GM12892 (cell line): ENCODE results near the gene BRAP.

Source experiments
- POLR2A ChIP-seq: IDR thresholded peaks from 2 replicates; pipeline ENCODE4 v1.6.1; 2011; ENCODE audit warnings: low read depth, low read length, control low read depth
- POLR2AphosphoS5 ChIP-seq: IDR thresholded peaks from 2 replicates; pipeline ENCODE4 v1.6.1; 2011; ENCODE audit warnings: low read depth, low read length, control low read depth

DNA sequence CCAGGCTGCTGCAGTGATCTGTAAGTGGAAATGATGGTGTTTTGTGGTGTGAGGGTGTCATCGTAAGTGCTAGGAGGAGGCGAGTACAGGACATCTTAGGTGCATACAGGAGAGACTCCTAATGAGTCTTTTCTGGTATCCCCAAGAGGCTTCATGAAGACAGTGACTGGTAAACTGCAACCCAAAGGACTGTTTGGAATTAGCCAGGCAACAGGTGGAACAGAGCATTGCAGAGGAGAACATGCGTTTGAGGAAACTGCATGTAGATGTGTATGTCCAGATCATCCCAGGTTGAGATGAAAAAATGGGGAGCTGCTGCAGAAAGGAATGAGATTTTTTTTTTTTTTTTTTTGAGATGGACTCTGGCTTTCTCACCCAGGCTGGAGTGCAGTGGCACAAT is 5.5 kb upstream of the BRAP start:
- TF ChIP-seq POLR2AphosphoS5 (no peak), POLR2A (no peak)
